Left lobe of liver (tissue), 2 donors: Measurements from ENCODE around the gene GFPT2. TPM values are rescaled to one million over a fixed set of nuclear protein-coding genes. Genes with fewer than 3 reads are reported as not detected.
A peak's percentile ranks its signal among the peaks of the same experiment; 100 is the strongest.
"Not testable (repeated sequence)": the region's sequence is repeated elsewhere in the genome, so short reads cannot be mapped to it uniquely, and the experiment has no call there.

Experiments used
- ATAC-seq: fragments of 200-7000 bp; cut with Tn5 transposase; one replicate; pipeline ENCODE4 v1.9.1; 2020; ENCODE audit warnings: mild to moderate bottlenecking, moderate library complexity
- DNase-seq: peaks from one replicate; pipeline ENCODE4 v3.0.0-alpha.2; 2020; ENCODE audit warnings: low spot score
- total RNA-seq: library from RNA; stranded (reverse); gene quantifications from one replicate; pipeline ENCODE4 v1.2.1, GENCODE V29; 2021
- donor health status: DM: no; HTN: no; CAD: no; lungs with moderate emphysema.
- donor health status: DM: no; HTN: yes; CAD: no.

The GFPT2 gene
- total RNA-seq, 1 donor from 2014 or later = 0.78 TPM

- ATAC-seq (no peak), DNase-seq (no peak)
These were observed 41.9 kb downstream of the GFPT2 start for GRCh38 chr5:180311216-180311615.

GRCh38 chr5:180306796-180307195 lies 46.3 kb downstream of the GFPT2 start:
- no peak for DNase-seq
- ATAC-seq = no peak

- no peak for ATAC-seq
- DNase-seq = no peak
These were observed 47.7 kb downstream of the GFPT2 start for GRCh38 chr5:180305481-180305880.

- DNase-seq = no peak
- no peak for ATAC-seq
These were observed 48.4 kb downstream of the GFPT2 start for GRCh38 chr5:180304431-180305375.

- DNase-seq (no peak), ATAC-seq (no peak)
These were observed 49.2 kb downstream of the GFPT2 start for GRCh38 chr5:180304016-180304292.

GRCh38 chr5:180303226-180304015 lies 49.7 kb downstream of the GFPT2 start:
- no peak for DNase-seq
- no peak for ATAC-seq

- no peak for DNase-seq
These were observed 50.9 kb downstream of the GFPT2 start for GRCh38 chr5:180302256-180302655.

GRCh38 chr5:180301253-180301652 lies 51.9 kb downstream of the GFPT2 start:
- ATAC-seq (no peak), DNase-seq (no peak)

More at GRCh38 chr5:180302256-180302655, 50.9 kb downstream of the GFPT2 start:
- no peak for ATAC-seq

- ATAC-seq (no peak), DNase-seq (no peak)
These were observed 53.6 kb downstream of the GFPT2 start for GRCh38 chr5:180299526-180299925.

- not testable (repeated sequence) for ATAC-seq
These were observed 54.1 kb downstream of the GFPT2 start for GRCh38 chr5:180299014-180299413.

GRCh38 chr5:180297587-180298282 lies 55.4 kb downstream of the GFPT2 start:
- ATAC-seq = no peak

More at GRCh38 chr5:180299014-180299413, 54.1 kb downstream of the GFPT2 start:
- not testable (repeated sequence) for DNase-seq

GRCh38 chr5:180296771-180297170 lies 56.4 kb downstream of the GFPT2 start:
- DNase-seq = no peak
- ATAC-seq = no peak

More at GRCh38 chr5:180297587-180298282, 55.4 kb downstream of the GFPT2 start:
- DNase-seq = no peak

- ATAC-seq = no peak
- no peak for DNase-seq
These were observed 58.1 kb downstream of the GFPT2 start for GRCh38 chr5:180294913-180295555.

- no peak for ATAC-seq
- DNase-seq = no peak
These were observed 58.7 kb downstream of the GFPT2 start for GRCh38 chr5:180294411-180294810.

GRCh38 chr5:180291943-180292831 lies 60.9 kb downstream of the GFPT2 start, which contains the start of gene MAPK9:
Gene MAPK9 (minus strand): TSS chr5:180292083. CDS start chr5:180280561, 11,522 bp downstream.
- ATAC-seq = peak; percentile 88
- peak; percentile 90 for DNase-seq

GRCh38 chr5:180291234-180291940 lies 61.7 kb downstream of the GFPT2 start:
- no peak for DNase-seq
- peak; percentile 10 for ATAC-seq

- ATAC-seq (no peak), DNase-seq (no peak)
These were observed 62.4 kb downstream of the GFPT2 start for GRCh38 chr5:180290568-180291233.

GRCh38 chr5:180289966-180290365 lies 63.2 kb downstream of the GFPT2 start:
- ATAC-seq (no peak), DNase-seq (no peak)
